Parathyroid adenoma (tissue), 2 donors: ENCODE data around the gene PADI3.

ENCODE experiments used
- H2AFZ ChIP-seq: fragments of 300-600 bp; sonication (generic); one replicate; pipeline ENCODE4 v1.7.0; 2017; ENCODE audit warnings: antibody characterized with exemption, mild to moderate bottlenecking
- H3K27ac ChIP-seq: fragments of 300-600 bp; sonication (generic); one replicate; pipeline ENCODE4 v1.7.0; 2017
- H3K27me3 ChIP-seq: fragments of 300-600 bp; sonication (generic); one replicate; pipeline ENCODE4 v1.7.0; 2017; ENCODE audit warnings: low read length; ENCODE audit not compliant: control insufficient read depth, insufficient read depth
- H3K36me3 ChIP-seq: fragments of 300-600 bp; sonication (generic); one replicate; pipeline ENCODE4 v1.7.0; 2017; ENCODE audit warnings: low read length; ENCODE audit not compliant: control insufficient read depth, insufficient read depth
- H3K4me1 ChIP-seq: fragments of 300-600 bp; sonication (generic); one replicate; pipeline ENCODE4 v1.7.0; 2017; ENCODE audit warnings: control low read depth
- H3K4me2 ChIP-seq: fragments of 300-600 bp; sonication (generic); one replicate; pipeline ENCODE4 v1.7.0; 2017; ENCODE audit warnings: low read length
- H3K4me3 ChIP-seq: fragments of 300-600 bp; sonication (generic); one replicate; pipeline ENCODE4 v1.7.0; 2017; ENCODE audit warnings: low read depth, low read length
- H3K79me2 ChIP-seq: fragments of 300-600 bp; sonication (generic); one replicate; pipeline ENCODE4 v1.7.0; 2017; ENCODE audit warnings: control low read depth
- H3K9ac ChIP-seq: fragments of 300-600 bp; sonication (generic); one replicate; pipeline ENCODE4 v1.7.0; 2017; ENCODE audit warnings: mild to moderate bottlenecking
- H3K9me3 ChIP-seq: fragments of 300-600 bp; sonication (generic); one replicate; pipeline ENCODE4 v1.7.0; 2017; ENCODE audit warnings: low read length; ENCODE audit not compliant: control insufficient read depth
- TF ChIP-seq, protein P1 (sequence below): fragments of 300-600 bp; sonication (generic); IDR thresholded peaks from one replicate; pipeline ENCODE4 v1.7.0; 2017; ENCODE audit warnings: antibody characterized with exemption, mild to moderate bottlenecking
- donor health status: primary hyperparathyroidism.

The PADI3 gene

DNA sequence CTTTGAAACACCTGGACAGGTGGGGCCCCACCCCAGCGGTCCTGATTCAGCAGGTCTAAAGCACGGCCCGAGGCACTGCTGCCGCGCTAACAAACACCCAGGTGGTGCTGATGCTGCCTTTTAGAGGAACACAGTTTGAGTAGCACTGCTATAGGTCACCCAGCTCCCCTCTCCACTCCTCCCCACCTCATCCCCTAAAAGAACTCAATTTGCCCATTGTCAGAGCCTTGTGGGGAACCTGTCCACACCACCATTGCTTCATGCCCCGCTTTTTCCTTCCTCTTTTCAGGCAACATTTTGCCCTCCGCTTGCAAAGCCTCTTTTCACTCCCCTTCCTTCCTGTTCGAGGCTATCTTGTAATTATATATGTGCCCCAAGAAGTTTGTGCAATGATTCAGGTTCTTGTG, 32.9 kb downstream of the PADI3 start:
- no peaks in the 10 kb centered on the region for H3K4me1 ChIP-seq
- H3K27me3 ChIP-seq, result no peaks in the 10 kb centered on the region
- no peak overlapping the region for H3K4me2 ChIP-seq
- no peaks in the 10 kb centered on the region for H3K79me2 ChIP-seq
- H2AFZ ChIP-seq, result no peak overlapping the region
- no peaks in the 10 kb centered on the region for H3K9me3 ChIP-seq
- TF ChIP-seq, protein P1, sequence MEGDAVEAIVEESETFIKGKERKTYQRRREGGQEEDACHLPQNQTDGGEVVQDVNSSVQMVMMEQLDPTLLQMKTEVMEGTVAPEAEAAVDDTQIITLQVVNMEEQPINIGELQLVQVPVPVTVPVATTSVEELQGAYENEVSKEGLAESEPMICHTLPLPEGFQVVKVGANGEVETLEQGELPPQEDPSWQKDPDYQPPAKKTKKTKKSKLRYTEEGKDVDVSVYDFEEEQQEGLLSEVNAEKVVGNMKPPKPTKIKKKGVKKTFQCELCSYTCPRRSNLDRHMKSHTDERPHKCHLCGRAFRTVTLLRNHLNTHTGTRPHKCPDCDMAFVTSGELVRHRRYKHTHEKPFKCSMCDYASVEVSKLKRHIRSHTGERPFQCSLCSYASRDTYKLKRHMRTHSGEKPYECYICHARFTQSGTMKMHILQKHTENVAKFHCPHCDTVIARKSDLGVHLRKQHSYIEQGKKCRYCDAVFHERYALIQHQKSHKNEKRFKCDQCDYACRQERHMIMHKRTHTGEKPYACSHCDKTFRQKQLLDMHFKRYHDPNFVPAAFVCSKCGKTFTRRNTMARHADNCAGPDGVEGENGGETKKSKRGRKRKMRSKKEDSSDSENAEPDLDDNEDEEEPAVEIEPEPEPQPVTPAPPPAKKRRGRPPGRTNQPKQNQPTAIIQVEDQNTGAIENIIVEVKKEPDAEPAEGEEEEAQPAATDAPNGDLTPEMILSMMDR, result no peak
- no peak overlapping the region for H3K27ac ChIP-seq
- H3K9ac ChIP-seq, result no peak overlapping the region
- no peak overlapping the region for H3K4me3 ChIP-seq
- no peaks in the 10 kb centered on the region for H3K36me3 ChIP-seq

DNA sequence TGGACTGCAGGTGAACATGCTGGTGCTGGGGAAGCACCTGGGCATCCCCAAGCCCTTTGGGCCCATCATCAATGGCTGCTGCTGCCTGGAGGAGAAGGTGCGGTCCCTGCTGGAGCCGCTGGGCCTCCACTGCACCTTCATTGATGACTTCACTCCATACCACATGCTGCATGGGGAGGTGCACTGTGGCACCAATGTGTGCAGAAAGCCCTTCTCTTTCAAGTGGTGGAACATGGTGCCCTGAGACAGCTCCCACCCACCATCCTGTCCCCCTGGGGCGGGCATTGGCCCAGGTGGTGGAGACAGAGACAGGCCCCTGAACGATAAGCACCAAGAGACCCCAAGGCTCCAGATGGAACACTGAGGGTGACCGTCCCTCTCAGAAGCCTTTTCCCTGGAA, 33.9 kb downstream of the PADI3 start:
- H2AFZ ChIP-seq, result no peak overlapping the region
- H3K36me3 ChIP-seq, result no peaks in the 10 kb centered on the region
- H3K9ac ChIP-seq, result no peak overlapping the region
- H3K27ac ChIP-seq, result no peak overlapping the region
- TF ChIP-seq, protein P1, result no peak
- H3K27me3 ChIP-seq, result no peaks in the 10 kb centered on the region
- H3K4me1 ChIP-seq, result no peaks in the 10 kb centered on the region
- H3K9me3 ChIP-seq, result no peaks in the 10 kb centered on the region
- H3K4me3 ChIP-seq, result no peak overlapping the region
- no peaks in the 10 kb centered on the region for H3K79me2 ChIP-seq
- no peak overlapping the region for H3K4me2 ChIP-seq

DNA sequence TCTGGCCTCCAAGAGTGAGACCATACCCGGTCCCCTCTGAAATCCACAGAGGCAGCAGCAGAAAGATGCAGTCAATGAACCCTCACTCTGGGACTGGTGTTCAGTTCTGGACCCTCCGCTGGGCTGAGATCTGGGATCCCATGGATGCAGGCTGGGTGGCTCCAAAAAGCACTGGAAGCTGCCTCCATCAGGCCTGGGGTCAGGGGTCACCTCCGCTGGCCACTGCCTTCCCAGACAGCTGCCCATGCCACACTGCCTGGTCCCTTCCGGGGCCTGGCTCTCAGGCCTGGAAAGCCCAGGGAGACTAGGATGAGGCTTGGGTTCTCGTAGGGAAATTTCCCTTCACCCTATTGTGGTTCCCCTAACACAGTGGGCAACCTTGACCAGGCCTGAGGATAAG, 37.7 kb downstream of the PADI3 start:
- TF ChIP-seq, protein P1, result no peak
- H3K4me1 ChIP-seq, result no peaks in the 10 kb centered on the region
- H3K4me2 ChIP-seq, result no peak overlapping the region
- no peak overlapping the region for H3K4me3 ChIP-seq
- H3K27ac ChIP-seq, result no peak overlapping the region
- H2AFZ ChIP-seq, result no peak overlapping the region
- no peaks in the 10 kb centered on the region for H3K9me3 ChIP-seq
- no peaks in the 10 kb centered on the region for H3K36me3 ChIP-seq
- no peaks in the 10 kb centered on the region for H3K79me2 ChIP-seq
- no peak overlapping the region for H3K9ac ChIP-seq
- H3K27me3 ChIP-seq, result no peaks in the 10 kb centered on the region

DNA sequence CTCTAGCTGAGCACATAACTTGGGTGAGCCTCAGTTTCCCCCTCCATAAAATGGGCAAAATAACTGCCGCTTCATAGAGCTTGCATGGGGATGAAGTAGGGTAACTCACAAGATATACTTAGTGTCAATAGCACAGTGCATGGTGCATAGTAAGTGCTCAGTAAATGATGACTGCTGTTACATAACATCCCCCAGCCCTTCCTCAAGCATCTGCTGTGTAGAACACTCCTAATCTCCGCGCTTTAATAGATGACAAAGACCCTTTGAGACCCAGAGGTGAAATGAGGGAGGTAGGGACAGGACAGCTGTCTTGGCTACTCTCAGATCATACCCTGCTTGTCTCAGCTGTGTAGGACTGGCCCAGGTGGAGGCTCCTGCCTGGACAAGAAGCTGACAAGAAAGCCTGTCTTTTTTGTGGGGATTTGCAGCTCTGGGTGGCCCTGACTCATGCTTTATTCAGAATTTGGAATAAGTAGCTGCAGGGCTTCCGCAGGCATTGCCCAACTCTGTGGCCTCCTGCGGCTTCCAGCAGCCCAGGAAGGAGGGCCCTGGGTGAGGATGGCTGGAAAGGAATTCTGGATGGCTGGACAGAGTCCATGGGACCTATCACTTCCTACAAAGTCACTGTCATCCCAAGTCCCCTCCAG, 38.4 kb downstream of the PADI3 start:
- TF ChIP-seq, protein P1, result no peak
- Histone ChIP-seq H3K4me2 (no peak overlapping the region), H2AFZ (no peak overlapping the region), H3K4me1 (no peaks in the 10 kb centered on the region), H3K36me3 (no peaks in the 10 kb centered on the region), H3K27ac (no peak overlapping the region), H3K79me2 (no peaks in the 10 kb centered on the region), H3K27me3 (no peaks in the 10 kb centered on the region), H3K9me3 (no peaks in the 10 kb centered on the region), H3K9ac (no peak overlapping the region), H3K4me3 (no peak overlapping the region)

DNA sequence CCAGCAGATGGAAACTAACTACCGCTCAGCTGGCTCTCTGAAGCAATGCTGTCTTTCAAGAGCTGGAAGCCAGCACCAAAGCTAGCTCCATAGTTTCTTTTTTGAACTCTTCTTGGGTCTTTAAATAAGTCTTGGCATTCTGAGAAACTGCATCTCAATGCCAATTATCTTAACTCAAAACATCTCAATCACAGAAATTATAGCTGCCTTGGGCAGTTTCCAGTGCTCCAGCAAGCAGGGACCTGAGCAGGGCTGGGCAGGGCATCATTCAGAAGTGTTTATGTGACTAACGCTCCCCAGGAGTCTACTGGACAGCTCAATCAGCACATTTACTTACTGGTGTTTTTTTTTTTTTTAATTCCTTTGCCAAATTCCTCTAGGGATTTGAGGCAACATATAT, 40.8 kb downstream of the PADI3 start:
- H3K27me3 ChIP-seq, result no peaks in the 10 kb centered on the region
- no peak overlapping the region for H3K9ac ChIP-seq
- H3K36me3 ChIP-seq, result no peaks in the 10 kb centered on the region

More for the DNA sequence above, 40.8 kb downstream of the PADI3 start:
- Histone ChIP-seq H3K79me2 (no peaks in the 10 kb centered on the region), H3K27ac (no peak overlapping the region), H3K4me1 (no peaks in the 10 kb centered on the region), H3K4me3 (no peak overlapping the region), H3K4me2 (no peak overlapping the region), H2AFZ (no peak overlapping the region), H3K9me3 (no peaks in the 10 kb centered on the region)
- TF ChIP-seq, protein P1, result no peak
